HepG2 (cell line): ENCODE data around the gene HOXA5.

Source experiments
- ASH2L ChIP-seq: fragments of 300-600, 200-600 bp; sonication (generic); IDR thresholded peaks from 2 replicates; pipeline ENCODE4 v1.7.0; 2017; ENCODE audit warnings: low read depth, mild to moderate bottlenecking, moderate library complexity, mixed read lengths, low read length; ENCODE audit not compliant: insufficient read length
- CAMTA2 ChIP-seq: sonication (generic); formaldehyde crosslinking; IDR thresholded peaks from 2 replicates; pipeline ENCODE4 v1.4.0; 2020; ENCODE audit warnings: mild to moderate bottlenecking, missing genetic modification reagents, borderline replicate concordance
- JUN ChIP-seq: sonication (generic); formaldehyde crosslinking; IDR thresholded peaks from 2 replicates; pipeline ENCODE4 v1.4.0; 2020; ENCODE audit warnings: mild to moderate bottlenecking, missing genetic modification reagents
- NR3C1 ChIP-seq: sonication (generic); formaldehyde crosslinking; IDR thresholded peaks from 2 replicates; pipeline ENCODE4 v1.4.0; 2020; ENCODE audit warnings: missing genetic modification reagents
- PITX1 ChIP-seq: sonication (generic); formaldehyde crosslinking; IDR thresholded peaks from 2 replicates; pipeline ENCODE4 v1.5.1; 2020; ENCODE audit warnings: mild to moderate bottlenecking, missing genetic modification reagents
- RAD21 ChIP-seq: fragments of 450-650 bp; formaldehyde crosslinking; IDR thresholded peaks from 2 replicates; pipeline ENCODE4 v1.5.0; 2020; ENCODE audit warnings: mild to moderate bottlenecking
- RAD51 ChIP-seq: fragments of 450-650 bp; IDR thresholded peaks from 2 replicates; pipeline ENCODE4 v1.6.1; 2016; ENCODE audit warnings: borderline replicate concordance
- SSRP1 ChIP-seq: IDR thresholded peaks from 2 replicates; pipeline ENCODE4 v1.6.1; 2016; ENCODE audit warnings: control low read depth
- XBP1 ChIP-seq: sonication (generic); formaldehyde crosslinking; IDR thresholded peaks from 2 replicates; pipeline ENCODE4 v1.5.0; 2020; ENCODE audit warnings: missing genetic modification reagents
- ZFP1 ChIP-seq: IDR thresholded peaks from 2 replicates; pipeline ENCODE4 v1.6.1; 2016
- ZKSCAN1 ChIP-seq: fragments of 150-350 bp; IDR thresholded peaks from 2 replicates; pipeline ENCODE4 v1.6.1; 2014; ENCODE audit warnings: low read length
- ZNF567 ChIP-seq: sonication (generic); formaldehyde crosslinking; IDR thresholded peaks from 2 replicates; pipeline ENCODE4 v1.8.1; 2023; ENCODE audit warnings: mild to moderate bottlenecking, missing genetic modification reagents, borderline replicate concordance
- TF ChIP-seq, protein P1 (sequence below): sonication (generic); formaldehyde crosslinking; IDR thresholded peaks from 2 replicates; pipeline ENCODE4 v1.8.1; 2023; ENCODE audit warnings: missing genetic modification reagents, mild to moderate bottlenecking, borderline replicate concordance
- TF ChIP-seq, protein P2 (sequence below): fragments of 450-650 bp; IDR thresholded peaks from 2 replicates; pipeline ENCODE4 v1.6.1; 2017; ENCODE audit warnings: mild to moderate bottlenecking

DNA sequence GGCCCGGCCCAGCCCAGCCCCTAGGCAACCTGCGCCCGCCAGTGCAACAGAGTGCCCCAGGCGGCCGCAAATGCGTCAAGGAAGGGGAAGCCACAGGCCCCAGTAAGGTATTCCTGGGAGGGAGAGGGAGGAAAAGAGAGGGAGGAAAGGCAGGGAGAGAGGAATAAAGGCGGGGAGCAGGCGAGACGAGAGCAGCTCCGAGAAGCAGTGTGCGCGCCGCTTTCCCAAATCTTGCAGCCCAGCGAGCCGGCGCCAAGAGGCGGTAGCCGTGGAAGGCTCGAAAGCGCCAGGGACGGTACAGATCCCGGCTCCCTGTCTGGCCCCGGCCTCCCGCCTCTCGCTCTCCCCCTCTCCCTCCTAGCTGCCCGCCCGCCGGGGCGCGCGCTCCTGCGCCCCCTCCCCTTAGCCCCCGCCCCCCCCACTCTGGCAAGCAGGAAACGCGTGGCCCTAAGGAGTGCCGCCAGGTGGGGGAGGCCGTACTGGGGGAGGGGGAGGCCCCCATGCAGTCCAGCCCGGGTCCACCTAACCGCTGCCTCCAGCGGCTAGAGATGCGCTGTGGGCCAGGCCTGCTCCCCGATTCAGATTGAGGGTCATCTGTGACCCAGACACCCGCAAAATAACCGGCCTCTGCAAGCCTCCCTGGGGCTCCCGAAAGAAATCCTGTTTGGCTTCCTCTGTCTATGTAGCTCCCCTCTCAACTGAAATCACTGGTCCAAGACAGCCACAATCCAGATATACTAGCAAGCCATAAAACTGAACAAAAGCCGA lies 26.4 kb upstream of the HOXA5 start:
- no peak for TF ChIP-seq PITX1 (CRISPR knock-in tag)
- TF ChIP-seq RAD21 = no peak
- TF ChIP-seq, protein P1, sequence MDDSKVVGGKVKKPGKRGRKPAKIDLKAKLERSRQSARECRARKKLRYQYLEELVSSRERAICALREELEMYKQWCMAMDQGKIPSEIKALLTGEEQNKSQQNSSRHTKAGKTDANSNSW (CRISPR knock-in tag) = no peak
- TF ChIP-seq ZNF567 (CRISPR knock-in tag) = no peak
- TF ChIP-seq ZKSCAN1 = no peak
- TF ChIP-seq SSRP1 (CRISPR knock-in tag) = no peak
- TF ChIP-seq, protein P2, sequence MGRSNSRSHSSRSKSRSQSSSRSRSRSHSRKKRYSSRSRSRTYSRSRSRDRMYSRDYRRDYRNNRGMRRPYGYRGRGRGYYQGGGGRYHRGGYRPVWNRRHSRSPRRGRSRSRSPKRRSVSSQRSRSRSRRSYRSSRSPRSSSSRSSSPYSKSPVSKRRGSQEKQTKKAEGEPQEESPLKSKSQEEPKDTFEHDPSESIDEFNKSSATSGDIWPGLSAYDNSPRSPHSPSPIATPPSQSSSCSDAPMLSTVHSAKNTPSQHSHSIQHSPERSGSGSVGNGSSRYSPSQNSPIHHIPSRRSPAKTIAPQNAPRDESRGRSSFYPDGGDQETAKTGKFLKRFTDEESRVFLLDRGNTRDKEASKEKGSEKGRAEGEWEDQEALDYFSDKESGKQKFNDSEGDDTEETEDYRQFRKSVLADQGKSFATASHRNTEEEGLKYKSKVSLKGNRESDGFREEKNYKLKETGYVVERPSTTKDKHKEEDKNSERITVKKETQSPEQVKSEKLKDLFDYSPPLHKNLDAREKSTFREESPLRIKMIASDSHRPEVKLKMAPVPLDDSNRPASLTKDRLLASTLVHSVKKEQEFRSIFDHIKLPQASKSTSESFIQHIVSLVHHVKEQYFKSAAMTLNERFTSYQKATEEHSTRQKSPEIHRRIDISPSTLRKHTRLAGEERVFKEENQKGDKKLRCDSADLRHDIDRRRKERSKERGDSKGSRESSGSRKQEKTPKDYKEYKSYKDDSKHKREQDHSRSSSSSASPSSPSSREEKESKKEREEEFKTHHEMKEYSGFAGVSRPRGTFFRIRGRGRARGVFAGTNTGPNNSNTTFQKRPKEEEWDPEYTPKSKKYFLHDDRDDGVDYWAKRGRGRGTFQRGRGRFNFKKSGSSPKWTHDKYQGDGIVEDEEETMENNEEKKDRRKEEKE = no peak
- no peak for TF ChIP-seq ASH2L
- TF ChIP-seq JUN (CRISPR knock-in tag) = no peak
- TF ChIP-seq RAD51 = no peak
- TF ChIP-seq CAMTA2 = no peak
- TF ChIP-seq XBP1 (CRISPR knock-in tag) = no peak
- TF ChIP-seq NR3C1 (CRISPR knock-in tag) = no peak
- no peak for TF ChIP-seq ZFP1 (CRISPR knock-in tag)
